HEK293T (cell line): ENCODE measurements around the gene DUS3L.

ENCODE experiments used
- CTCF ChIA-PET: fragments of 350-600 bp; formaldehyde crosslinking; extraction: SDS; loops from one replicate; lab custom pipeline; 2021; ENCODE audit warnings: antibody characterized with exemption, inconsistent platforms; lab: Yijun Ruan, JAX
- POLR2A ChIA-PET: fragments of 350-600 bp; formaldehyde crosslinking; extraction: SDS; loops from one replicate; lab custom pipeline; 2020; ENCODE audit warnings: antibody characterized with exemption, inconsistent platforms; lab: Yijun Ruan, JAX
- DNase-seq: peaks from one replicate; pipeline ENCODE4 v3.0.0; 2012; ENCODE audit warnings: mixed read lengths; ENCODE audit errors: extremely low spot score
- ARNT ChIP-seq: fragments of 450-650 bp; IDR thresholded peaks from 2 replicates; pipeline ENCODE4 v1.6.1; 2017; ENCODE audit warnings: mild to moderate bottlenecking
- BHLHE40 ChIP-seq: fragments of 450-650 bp; IDR thresholded peaks from 2 replicates; pipeline ENCODE4 v1.6.1; 2016; ENCODE audit warnings: mild to moderate bottlenecking, moderate library complexity, borderline replicate concordance
- CTBP1 ChIP-seq: fragments of 450-650 bp; IDR thresholded peaks from 2 replicates; pipeline ENCODE4 v1.6.1; 2016; ENCODE audit warnings: borderline replicate concordance
- ELF4 ChIP-seq: fragments of 450-650 bp; IDR thresholded peaks from 2 replicates; pipeline ENCODE4 v1.6.1; 2017; ENCODE audit warnings: antibody characterized with exemption
- FOXA1 ChIP-seq: fragments of 450-650 bp; IDR thresholded peaks from 2 replicates; pipeline ENCODE4 v1.6.1; 2016; ENCODE audit warnings: mild to moderate bottlenecking
- FOXK2 ChIP-seq: fragments of 450-650 bp; IDR thresholded peaks from 2 replicates; pipeline ENCODE4 v1.6.1; 2016; ENCODE audit warnings: mild to moderate bottlenecking
- FOXM1 ChIP-seq: fragments of 450-650 bp; IDR thresholded peaks from 2 replicates; pipeline ENCODE4 v1.6.1; 2017; ENCODE audit warnings: mild to moderate bottlenecking, borderline replicate concordance
- HDGF ChIP-seq: fragments of 450-650 bp; IDR thresholded peaks from 2 replicates; pipeline ENCODE4 v1.6.1; 2017; ENCODE audit warnings: antibody characterized with exemption, borderline replicate concordance
- L3MBTL2 ChIP-seq: fragments of 450-650 bp; conservative IDR thresholded peaks from 2 replicates; pipeline ENCODE4 v1.6.1; 2016; ENCODE audit warnings: mild to moderate bottlenecking
- LEF1 ChIP-seq: fragments of 450-650 bp; IDR thresholded peaks from 2 replicates; pipeline ENCODE4 v1.6.1; 2017; ENCODE audit warnings: mild to moderate bottlenecking, borderline replicate concordance
- NFRKB ChIP-seq: fragments of 450-650 bp; IDR thresholded peaks from 2 replicates; pipeline ENCODE4 v1.6.1; 2016; ENCODE audit warnings: mild to moderate bottlenecking, moderate library complexity
- PKNOX1 ChIP-seq: fragments of 450-650 bp; IDR thresholded peaks from 2 replicates; pipeline ENCODE4 v1.6.1; 2016
- SP1 ChIP-seq: fragments of 450-650 bp; IDR thresholded peaks from 2 replicates; pipeline ENCODE4 v1.6.1; 2017
- SUZ12 ChIP-seq: fragments of 450-650 bp; IDR thresholded peaks from 2 replicates; pipeline ENCODE4 v1.6.1; 2016; ENCODE audit warnings: mild to moderate bottlenecking
- TARDBP ChIP-seq: fragments of 450-650 bp; IDR thresholded peaks from 2 replicates; pipeline ENCODE4 v1.6.1; 2016
- ZNF384 ChIP-seq: fragments of 450-650 bp; IDR thresholded peaks from 2 replicates; pipeline ENCODE4 v1.6.1; 2016

DUS3L gene

GRCh38 chr19:5790559-5791520 lies at the start of gene DUS3L:
Gene DUS3L (minus strand): TSS chr19:5791163. CDS start chr19:5791141, 22 bp downstream.
- CTCF ChIA-PET: interaction anchor here (0.9 to 1.9 kb wide), 3 partner anchors 13 to 104 kb away, joined by 3 to 11 read pairs (median 4); no protein-coding TSS in a partner anchor

GRCh38 chr19:5839065-5840017 lies 48.4 kb upstream of the DUS3L start, which contains the start of gene FUT6:
Gene FUT6 (minus strand): TSS chr19:5839702. CDS start chr19:5832567, 7,135 bp downstream.
- no peak for TF ChIP-seq FOXK2
- no peak for TF ChIP-seq SUZ12
- TF ChIP-seq SP1: no peak
- TF ChIP-seq CTBP1: no peak
- no peak for TF ChIP-seq ARNT
- TF ChIP-seq ZNF384: no peak
- TF ChIP-seq FOXM1: no peak
- no peak for TF ChIP-seq FOXA1
- no peak for TF ChIP-seq L3MBTL2
- TF ChIP-seq ELF4: no peak
- TF ChIP-seq LEF1: no peak
- no peak for TF ChIP-seq BHLHE40
- TF ChIP-seq TARDBP: no peak
- TF ChIP-seq HDGF: no peak
- no peak for TF ChIP-seq PKNOX1
- no peak for TF ChIP-seq NFRKB
- DNase-seq: no peak
- CTCF ChIA-PET: no interaction called here
- POLR2A ChIA-PET: interaction anchor here (3.1 kb wide), 1 partner anchor 11 kb away, joined by 17 read pairs; no protein-coding TSS in a partner anchor

More at GRCh38 chr19:5790559-5791520, at the start of gene DUS3L:
- POLR2A ChIA-PET: interaction anchor here (0.5 to 2.5 kb wide), 15 partner anchors 8 to 231 kb away, joined by 3 to 14 read pairs (median 4); partner anchors contain the start of genes CATSPERD, LONP1, NDUFA11 and VMAC
- no peak for TF ChIP-seq CTBP1
- TF ChIP-seq LEF1: no peak
- peak; percentile 99 for TF ChIP-seq L3MBTL2
- TF ChIP-seq BHLHE40: no peak
- TF ChIP-seq HDGF: no peak
- TF ChIP-seq ELF4: peak; percentile 67
- TF ChIP-seq ARNT: peak; percentile 2; the same call in 1 of the 2 replicates
- TF ChIP-seq ZNF384: no peak
- TF ChIP-seq NFRKB: no peak
- TF ChIP-seq TARDBP: peak; percentile 87
- TF ChIP-seq SP1: no peak
- TF ChIP-seq SUZ12: peak; percentile 81
- TF ChIP-seq PKNOX1: no peak
- TF ChIP-seq FOXA1: no peak
- no peak for TF ChIP-seq FOXM1
- no peak for TF ChIP-seq FOXK2
- peak; percentile 96 for DNase-seq

- CTCF ChIA-PET: no interaction called here
Measured at GRCh38 chr19:5838353-5839064, 47.5 kb upstream of the DUS3L start.

More at GRCh38 chr19:5838353-5839064, 47.5 kb upstream of the DUS3L start:
- POLR2A ChIA-PET: interaction anchor here (3.1 kb wide), 1 partner anchor 10 kb away, joined by 17 read pairs; no protein-coding TSS in a partner anchor
- no peak for DNase-seq
- TF ChIP-seq SP1 (no peak), CTBP1 (no peak), NFRKB (no peak), FOXA1 (no peak), L3MBTL2 (no peak), PKNOX1 (no peak), FOXK2 (no peak), BHLHE40 (no peak), FOXM1 (no peak), ELF4 (no peak), LEF1 (no peak), ARNT (no peak), SUZ12 (no peak), HDGF (no peak), TARDBP (no peak), ZNF384 (no peak)
